NCI-H345 treated with DMSO at 0.1 percent for 48 hours (cell line): ENCODE measurements around the gene CEACAM4.

Source experiments
- DNase-seq: peaks from one replicate; lab custom pipeline; 2025; ENCODE audit not compliant: unreplicated experiment; lab: John Stamatoyannopoulos, UW

Gene CEACAM4

GRCh38 chr19:41617941-41618730 is 8.7 kb downstream of the CEACAM4 start:
- DNase-seq = no peak

DNA sequence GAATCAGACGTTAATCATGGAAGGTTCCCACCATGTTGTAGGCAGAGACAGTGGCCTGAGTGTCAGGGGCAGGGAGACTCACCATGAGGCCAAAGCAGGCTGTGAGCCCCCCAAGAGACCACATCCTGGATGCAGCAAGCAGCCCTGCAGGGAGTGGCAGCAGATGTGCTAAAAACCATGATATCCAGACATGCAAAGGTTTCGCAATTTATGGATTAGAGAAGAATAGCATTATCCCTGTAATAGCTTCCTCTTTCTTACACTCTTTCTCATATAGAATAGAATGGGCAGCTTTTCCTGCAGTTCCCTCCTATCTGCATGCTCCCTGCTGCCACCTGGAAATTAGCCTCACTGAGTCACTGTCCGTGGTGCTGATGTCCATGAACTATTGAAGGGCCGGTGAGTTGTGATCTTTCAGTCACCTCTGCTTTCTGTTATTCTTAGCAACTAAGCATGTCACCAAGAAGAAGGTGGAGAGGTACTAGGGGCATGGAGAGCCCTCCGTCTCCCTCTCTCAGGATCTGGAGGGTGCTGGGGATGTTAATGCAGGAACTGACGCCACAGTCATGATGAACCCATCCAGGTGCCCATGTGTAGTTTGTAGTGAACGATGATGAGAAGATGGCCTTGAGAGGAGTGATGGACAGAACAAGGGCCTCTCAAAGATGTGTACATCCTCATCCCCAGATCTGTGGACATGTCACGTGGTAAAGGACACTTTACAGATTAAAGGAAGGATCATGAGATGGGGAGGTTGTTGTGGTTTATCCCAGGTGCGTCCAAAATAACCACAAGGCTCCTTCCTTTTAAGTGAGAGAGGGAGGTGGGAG is 9.9 kb downstream of the CEACAM4 start:
- no peak for DNase-seq

DNA sequence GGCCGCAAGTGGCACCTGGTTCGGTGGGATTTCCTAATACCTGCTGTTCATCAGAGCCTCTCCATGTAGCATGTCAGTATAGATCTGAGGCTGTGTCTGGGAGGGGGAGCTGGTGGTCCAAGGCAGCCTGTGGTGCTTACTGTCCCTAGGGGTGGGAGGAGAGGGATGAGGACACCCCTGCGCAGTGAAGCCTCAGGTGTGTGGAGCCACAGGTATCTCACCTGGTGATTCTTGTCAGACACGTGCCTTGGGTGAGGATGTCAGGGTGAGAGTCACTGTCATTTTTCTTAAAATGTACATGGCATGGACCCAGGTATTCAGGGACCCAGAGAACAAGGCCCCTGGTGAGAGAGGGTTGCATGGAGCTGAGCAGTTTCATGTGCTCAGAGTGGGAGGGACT is 11.7 kb downstream of the CEACAM4 start:
- no peak for DNase-seq

DNA sequence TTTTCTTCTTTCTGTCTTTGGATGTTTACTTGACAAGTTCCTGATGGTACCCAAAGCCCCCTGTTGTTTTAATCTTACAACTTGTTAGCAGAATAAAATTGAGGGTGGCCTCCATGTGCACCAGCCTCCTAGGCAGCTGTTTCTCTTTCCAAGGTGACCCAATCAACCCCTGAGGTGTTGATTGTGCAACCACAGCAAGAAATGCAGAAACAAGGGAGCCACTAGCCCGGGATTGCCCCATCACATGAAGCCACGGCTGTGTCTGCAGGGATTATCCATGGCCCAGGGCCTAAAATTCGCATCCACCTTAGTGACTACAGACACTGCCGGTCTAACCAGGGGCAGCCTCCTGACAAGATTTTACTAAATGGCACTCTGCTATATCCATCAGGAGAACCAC is 14.4 kb downstream of the CEACAM4 start:
- no peak for DNase-seq

- no peak for DNase-seq
Observed at GRCh38 chr19:41610789-41611188, 16.1 kb downstream of the CEACAM4 start.

DNA sequence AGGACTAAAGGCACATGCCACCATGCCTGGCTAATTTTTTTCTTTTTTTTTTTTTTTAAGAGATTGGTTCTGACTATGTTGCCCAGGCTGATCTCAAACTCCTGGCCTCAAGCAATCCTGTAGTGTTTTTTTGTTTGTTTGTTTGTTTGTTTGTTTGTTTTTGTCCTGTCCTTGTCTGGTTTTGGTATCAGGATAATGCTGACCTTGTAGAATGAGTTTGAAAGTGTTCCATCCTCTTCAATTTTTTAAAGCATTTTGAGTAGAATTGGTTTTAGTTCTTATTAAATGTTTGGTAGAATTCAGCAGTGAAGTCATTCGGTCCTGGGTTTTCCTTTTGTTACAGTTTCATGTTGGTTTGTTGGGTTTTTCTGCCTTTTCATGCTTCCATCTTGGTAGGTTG is 19.2 kb downstream of the CEACAM4 start:
- DNase-seq = no peak

- DNase-seq = no peak
Observed at GRCh38 chr19:41606215-41606837, 20.5 kb downstream of the CEACAM4 start.

DNA sequence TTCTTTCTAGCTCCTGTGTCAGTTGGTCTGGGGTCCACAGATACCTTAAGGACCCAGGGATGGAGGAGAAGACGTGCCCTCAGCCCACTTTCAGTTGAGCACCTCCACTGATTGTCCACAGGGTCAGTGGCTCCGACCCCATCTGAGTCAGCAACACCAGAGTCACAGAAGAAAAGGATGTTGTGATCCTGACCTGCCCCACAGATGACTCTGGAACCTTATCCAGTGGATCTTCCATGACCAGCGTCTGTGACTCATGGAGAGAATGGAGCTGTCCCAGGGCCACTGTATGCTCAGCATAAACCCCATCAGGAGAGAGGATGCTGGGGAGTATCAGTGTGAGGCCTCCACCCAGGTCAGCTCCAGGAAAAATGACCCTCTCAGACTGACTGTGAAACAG is 22.0 kb downstream of the CEACAM4 start:
- no peak for DNase-seq

DNA sequence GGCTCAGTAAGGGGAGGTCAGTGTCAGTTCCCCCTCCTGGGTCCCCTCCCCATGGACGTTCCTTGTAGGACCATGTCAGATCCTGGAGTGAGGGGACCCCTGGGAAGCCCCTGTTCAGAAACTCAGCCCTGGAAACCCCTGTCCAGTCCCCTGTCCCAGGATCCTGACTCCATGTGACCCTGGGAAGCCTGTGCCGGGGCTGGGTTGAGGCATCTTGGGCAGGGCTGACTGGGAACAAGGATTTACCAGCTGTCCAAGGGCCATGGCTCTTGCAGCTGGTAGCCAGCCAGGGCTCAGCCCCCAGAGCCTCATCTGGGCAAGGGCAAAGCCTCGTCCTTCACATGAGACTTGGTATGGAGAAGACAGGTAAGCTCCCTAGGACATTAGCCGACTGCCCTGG is 25.1 kb downstream of the CEACAM4 start:
- DNase-seq = no peak

DNA sequence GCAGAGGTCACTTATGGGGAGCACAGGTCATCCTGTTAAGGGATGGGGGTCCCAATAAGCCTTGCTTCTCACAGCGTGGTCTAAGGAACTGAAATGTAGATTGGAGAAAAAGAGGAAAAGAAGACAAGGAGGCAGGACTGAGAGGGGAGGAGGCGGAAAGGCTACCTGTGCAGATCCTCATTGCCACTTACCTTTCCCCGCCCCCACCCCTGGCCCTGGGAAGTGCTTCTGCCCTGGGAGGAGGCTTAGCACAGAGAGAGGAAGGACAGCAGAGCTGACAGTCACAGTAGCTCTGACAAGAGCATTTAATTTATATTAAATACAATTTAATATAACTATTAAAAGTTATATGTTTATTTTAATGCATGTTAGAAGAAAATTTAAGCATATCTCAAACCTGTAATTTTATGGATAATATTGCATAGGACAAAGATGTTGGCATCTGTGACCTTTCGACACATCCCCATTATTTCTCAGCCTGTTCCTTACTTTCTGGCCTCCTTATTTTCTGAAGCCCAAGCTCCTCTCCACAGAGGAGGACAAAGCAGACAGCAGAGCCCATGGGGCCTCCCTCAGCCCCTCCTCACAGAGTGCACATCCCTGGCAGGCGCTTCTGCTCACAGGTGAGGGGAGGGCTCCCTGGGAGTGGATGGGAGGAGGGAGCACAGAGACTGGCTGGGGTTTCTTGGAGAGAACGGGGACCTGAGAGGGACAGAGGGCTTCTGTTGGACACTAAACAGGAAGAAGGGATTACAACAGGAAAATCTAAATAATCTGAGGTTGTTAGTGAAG is 27.5 kb downstream of the CEACAM4 start:
- no peak for DNase-seq

GRCh38 chr19:41597600-41598041 is 29.3 kb downstream of the CEACAM4 start:
- DNase-seq = peak; percentile 6

- no peak for DNase-seq
Observed at GRCh38 chr19:41595890-41596280, 31.0 kb downstream of the CEACAM4 start.

- DNase-seq = no peak
Observed at GRCh38 chr19:41595258-41595889, 31.5 kb downstream of the CEACAM4 start.

DNA sequence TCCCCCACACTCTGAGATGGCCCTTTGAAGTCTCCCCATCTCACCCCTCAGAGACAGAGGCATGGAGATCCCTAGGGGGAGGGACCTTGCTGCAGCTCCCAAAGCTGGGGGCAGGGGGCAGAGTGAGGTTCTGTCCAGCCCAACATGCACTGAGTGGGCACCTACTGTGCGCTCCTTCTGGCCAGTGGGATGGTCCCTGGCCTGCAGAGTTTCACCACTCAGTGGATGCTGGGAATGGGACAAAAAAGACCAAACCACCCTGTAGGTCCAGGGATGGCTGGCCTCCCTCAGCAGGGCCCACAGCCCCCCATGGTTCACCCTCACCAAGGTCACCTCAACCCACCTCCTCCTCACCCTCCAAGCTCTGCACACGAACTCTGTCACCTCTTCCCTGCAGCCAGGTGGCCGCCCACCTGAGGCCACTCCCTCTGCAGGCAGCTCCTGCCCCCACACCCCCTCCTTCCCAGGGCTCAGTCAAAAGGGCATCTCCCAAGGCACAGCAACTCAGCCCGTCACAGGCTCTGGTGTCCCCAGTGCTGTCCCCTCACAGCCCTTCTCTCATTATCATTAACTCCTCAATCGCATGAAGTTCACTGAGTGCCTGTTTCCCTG is 34.8 kb downstream of the CEACAM4 start:
- no peak for DNase-seq

- no peak for DNase-seq
Observed at GRCh38 chr19:41590936-41591335, 35.9 kb downstream of the CEACAM4 start.

DNA sequence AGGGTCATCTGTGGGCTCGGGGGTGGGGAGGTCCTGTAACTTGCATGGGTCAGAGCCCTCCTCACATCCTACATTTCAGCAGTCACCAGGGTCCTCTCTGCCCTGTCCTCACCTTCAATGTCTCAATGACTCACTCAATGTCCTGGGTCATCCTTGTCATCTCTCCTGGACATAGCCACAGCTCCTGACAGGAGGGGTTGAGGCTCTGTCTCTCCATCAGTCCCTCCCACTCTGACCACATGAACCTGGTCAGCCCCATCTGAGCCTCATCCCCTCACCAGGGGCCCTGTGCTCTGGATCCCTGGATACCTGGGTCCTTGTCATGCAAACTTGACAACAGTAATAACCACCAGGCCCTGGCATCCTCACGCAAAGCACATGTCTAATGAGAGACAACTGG is 37.5 kb downstream of the CEACAM4 start:
- no peak for DNase-seq

- DNase-seq = no peak
Observed at GRCh38 chr19:41588497-41589209, 38.2 kb downstream of the CEACAM4 start.

GRCh38 chr19:41587838-41588210 is 39.0 kb downstream of the CEACAM4 start:
- DNase-seq = no peak

DNA sequence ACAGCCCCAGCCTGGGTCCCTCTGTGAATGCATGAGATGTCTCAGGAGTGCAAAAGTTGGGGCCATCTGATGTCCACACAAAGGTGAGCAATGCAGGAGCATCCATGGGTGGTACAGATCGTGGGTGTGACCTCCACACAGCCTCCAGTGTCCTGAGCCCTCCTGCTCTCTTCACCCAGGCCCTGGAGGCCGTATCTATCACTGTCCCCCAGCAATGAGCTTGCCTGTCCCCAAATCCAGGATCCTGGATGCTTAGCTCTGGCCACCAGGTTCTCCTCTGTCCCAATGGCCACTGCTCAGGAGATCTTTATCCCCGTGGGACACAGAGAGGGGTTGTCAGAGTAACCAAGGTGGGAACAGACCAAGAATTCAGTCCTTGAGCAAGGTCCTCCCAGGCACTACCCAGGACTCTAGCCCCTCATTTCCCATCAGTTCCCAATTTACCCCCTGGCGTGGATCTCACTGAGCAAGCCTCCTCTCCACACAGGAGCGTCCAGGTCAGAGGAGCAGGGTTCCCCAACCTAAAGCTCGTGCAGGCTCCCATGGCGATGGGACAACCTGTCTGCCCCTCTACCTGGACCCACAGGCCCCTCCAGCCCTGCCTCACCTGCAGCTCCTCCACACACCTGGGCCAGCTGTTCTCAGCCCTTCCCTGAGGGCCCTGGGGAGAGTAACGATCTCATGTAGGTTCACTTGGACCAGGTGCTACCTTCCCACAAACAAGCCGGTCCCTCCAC is 39.6 kb downstream of the CEACAM4 start:
- no peak for DNase-seq
